HG03342 (cell line): Measurements from ENCODE around the gene RAD9B.
"Not testable (repeated sequence)": the region's sequence is repeated elsewhere in the genome, so short reads cannot be mapped to it uniquely, and the experiment has no call there.

Source experiments
- ATAC-seq: cut with Tn5 transposase; IDR thresholded peaks from one replicate; pipeline ENCODE4 v1.9.1; 2021; ENCODE audit warnings: mild to moderate bottlenecking, moderate library complexity; ENCODE audit not compliant: unreplicated experiment

Gene RAD9B

DNA sequence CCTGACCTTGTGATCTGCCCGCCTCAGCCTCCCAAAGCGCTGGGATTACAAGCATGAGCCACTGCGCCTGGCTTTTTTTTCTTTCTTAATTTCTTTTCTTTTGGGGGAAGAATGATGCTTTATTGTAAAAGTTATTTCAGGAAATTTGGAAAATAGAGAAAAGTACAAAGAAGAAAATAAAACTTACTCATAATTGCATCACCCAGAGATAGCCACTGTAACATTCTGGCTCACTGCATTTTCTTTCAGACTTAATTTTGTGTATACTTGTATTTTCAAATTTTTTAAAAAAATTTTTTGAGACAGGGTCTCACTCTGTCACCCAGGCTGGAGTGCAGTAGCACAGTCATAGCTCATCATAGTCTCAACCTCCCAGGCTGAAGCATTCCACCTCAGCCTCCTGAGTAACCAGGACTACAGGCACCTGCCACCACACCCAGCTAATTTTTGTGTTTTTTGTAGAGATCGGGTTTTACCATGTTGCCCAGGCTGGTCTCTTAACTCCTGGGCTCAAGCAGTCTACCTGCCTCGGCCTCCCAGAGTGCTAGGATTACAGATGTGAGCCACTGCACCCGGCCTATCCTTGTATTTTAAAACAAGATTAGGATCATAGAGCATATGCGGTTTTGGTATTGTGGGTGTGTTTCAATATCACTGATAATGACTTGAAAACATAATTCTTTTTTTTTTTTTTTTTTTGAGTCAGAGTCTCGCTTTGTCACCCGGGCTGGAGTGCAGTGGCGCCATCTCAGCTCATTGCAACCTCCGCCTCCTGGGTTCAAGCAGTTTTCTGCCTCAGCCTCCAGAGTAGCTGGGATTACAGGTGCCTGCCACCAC, 19.0 kb downstream of the RAD9B start:
- ATAC-seq: not testable (repeated sequence)

DNA sequence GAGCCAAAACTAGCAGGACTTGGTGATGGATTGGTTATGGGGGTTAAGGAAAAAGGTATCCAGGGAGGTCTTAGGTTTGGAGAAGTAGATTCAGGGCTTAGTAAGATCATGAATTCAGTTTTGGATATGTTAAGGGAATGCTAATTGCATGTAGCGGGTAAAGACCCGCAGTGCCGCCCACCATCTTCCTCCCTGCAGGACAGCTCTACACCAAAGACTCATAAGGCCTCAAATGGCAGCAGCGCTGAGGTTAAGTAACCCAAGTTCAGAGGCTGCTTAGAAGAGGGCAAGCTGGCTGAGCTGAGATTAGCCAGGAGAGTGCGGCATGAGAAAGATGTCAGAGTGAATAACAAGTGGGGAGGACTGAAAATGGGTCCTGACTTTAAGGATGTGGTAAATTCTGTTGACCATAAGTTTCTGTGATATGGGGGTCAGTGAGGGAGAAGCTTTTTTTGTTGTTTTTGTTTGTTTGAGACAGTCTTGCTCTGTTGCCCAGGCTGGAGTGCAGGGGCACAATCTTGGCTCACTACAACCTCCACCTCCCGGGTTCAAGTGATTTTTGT, 26.2 kb downstream of the RAD9B start:
- no peak for ATAC-seq

DNA sequence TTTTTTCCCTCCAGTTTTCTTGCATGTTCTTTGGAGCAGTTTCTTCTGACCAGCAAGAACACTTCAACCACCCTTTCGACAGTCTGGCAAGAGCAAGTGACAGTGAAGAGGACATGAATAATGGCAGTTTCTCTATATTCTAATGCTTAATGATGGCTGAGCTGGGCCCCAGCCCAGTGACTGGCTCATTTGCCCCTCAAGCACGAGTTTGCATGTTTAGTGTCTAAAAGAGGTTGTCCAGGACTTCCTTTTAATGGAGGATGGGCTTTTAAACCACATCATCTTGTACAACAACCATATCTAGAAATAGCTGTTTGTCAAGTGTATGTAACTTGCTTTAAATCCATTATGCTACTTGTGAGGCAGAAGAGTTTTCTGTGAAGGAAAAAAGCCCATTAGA, 28.4 kb downstream of the RAD9B start:
- no peak for ATAC-seq

DNA sequence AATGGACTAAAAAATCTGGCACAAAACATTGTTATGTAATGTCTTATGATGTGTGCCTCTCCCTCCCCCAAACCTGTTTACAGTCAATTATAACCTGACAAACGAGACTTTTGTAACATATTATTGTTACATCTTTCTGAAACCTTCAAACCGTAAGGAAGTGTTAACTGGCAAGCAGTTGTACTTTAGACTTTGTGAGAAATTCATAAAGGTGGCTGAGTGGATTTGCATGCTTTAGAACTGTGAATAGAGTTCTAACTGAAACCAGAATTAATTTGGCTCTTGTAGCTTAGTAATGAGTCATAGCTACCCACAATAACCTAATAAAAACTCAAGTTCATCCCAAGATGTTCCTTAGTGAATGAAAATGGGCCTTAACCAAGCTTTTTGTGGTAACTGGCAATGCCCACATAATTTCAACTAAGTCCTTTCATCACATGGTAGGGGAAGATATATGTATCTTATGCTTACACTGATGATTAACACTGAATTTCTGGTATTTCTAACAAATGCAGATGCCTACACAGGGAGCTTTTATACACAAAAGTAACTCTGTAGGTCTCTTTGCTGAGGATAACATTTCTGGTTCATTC, 29.7 kb downstream of the RAD9B start:
- peak; percentile 86 for ATAC-seq

DNA sequence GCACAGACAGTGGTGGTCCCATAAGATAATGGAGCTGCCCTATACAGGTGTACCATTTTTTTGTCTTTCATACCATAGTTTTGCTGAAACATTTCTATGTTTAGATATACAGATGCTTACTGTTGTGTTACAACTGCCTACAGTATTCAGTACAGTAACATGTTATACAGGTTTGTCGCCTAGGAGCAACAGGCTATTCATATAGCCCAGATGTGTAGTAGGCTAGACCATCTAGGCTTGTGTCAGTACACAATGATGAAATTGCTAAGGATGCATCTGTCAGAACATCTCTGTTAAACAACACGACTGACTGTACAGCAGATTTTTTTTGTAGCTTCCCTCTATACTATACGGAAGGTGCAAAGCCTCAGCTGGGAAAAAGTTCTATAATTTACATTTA, 30.5 kb downstream of the RAD9B start:
- no peak for ATAC-seq

DNA sequence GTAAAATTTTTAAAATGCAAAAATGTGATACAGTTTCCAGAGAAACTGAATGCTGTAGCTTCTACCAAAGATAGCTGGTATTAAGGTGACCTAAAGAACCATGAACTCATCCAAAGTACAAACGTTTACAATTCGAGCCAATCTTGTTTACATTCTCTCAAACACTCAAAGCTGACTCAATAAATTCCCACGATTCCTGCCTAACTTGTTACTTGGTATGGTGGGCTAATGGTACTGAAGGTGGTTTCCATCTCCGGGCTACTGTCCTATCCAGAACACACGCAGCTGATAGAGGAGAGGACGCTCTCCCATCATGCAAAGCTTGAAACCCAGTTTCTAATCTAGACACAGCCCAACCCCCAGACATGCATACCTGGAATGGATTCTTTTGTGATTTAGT, 31.5 kb downstream of the RAD9B start:
- no peak for ATAC-seq

DNA sequence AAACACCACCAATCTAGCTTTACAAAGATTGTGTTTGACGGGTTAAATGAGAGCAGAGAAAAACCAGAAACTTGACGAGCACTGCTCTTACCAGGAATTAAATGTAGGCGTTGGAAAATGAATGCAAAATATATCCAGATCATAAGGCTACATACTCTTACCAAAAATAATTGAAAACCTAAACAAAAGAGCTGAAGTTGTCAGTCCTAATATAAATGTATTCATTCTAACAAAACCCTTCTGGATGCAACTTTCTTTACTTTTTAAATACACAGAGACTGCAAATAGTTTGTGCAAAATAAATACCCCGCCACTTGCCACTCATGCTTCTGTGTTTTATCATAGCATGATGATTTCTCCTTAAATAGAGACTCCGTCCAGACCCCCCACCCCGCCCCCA, 32.7 kb downstream of the RAD9B start:
- no peak for ATAC-seq

DNA sequence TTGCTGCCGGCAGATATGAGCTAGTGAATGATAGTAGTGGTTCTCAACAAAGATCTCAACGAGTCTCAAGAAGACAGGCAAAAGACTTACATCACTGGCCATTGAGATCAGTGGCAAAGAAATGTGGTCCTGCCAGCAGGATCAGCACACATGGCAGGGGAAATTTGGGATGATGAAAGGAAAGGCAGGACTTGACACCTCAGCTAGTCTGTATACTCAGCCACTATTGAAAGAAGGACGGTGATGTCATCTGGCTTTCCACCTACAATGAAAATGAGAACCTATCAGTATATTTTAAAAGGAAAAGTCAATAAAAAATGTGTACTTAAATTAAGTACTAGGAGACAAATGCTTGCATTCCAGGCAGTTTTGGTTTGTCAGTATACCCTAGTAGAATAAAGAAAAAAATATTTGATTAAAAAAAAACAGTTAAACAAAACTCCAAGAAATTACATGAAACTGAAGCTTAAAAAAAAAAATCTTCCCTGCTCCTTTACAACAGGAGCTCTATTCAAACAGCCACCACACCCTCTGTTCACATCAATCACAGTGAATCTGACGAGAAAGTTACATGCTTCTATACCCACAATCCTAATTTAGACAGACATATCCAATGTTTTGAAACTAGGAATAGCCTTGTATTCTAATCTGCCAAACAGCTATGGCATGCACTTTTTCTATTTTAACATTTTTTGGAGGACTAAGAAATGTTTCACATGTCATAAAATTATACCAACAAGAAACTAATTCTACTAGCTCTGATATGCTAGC, 34.9 kb downstream of the RAD9B start:
- no peak for ATAC-seq

DNA sequence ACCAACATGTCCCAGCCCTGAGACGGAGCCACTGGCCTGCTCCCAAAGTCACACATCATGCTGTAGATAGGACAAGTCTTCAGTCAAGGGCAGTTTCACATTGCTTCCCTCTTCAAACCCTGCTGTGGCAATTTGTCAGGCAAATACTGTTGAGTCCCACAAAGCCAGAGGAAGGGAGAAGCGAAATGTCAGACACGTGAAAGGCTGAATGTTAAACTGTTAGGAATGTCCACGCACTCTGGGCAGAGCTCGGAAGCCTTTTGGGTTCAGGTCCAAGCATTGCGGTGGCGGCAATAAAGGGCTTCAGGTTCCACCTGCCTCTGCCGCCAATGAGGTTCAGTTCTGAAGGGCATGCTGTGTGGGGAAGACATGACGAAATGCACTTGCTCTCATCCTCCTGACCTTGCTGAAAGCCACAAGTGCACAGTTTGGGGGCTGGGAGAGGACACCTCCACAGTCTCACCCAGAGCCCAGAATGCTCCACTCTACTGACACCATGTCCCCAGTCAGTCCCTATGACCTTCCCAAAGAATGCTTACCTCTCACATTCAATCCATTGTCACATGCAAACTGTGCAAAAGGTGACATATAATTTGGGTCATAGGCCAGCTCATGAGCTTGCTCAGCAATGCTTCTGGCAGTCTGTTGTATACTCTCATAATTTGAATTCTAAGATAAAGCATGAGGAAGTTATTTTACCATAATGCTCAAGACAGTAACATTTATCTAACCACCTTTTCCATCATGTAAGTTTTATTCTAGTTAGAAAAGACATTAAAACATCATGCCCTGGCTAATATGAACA, 35.7 kb downstream of the RAD9B start:
- ATAC-seq: no peak

DNA sequence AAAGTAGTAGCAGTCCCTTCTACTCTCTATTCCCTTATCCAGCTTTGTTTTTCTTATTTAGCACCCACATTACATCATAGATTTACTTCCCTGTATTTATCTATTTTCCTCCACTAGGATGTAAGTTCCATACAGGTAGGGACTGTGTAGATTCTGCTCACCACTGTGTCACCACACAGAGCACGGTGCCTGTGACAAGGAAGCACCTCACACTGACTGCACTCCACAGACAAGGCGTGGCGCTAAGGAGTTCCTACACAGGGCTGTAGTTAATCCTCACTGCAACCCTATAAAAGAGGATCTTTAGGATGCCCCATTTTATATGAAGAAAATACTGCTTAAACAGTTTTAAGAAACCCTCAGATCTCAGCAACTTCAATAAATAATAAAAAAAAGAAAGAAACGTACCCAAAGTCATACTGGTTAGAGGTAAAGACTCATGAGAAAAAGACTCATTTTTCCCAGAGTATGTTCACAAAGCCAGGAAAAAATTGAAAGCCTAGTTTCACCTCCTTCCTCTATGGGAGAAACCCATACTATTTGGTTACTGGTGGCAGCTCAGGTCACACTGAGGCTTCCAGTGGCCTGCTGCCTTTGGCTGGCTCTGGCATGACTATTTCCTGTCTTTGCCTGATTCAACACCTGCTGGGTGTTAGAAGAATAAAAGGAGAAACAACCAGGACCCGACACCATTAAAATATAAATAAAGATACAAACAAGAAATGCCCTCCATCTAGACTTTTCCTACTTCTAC, 36.9 kb downstream of the RAD9B start:
- ATAC-seq: no peak

DNA sequence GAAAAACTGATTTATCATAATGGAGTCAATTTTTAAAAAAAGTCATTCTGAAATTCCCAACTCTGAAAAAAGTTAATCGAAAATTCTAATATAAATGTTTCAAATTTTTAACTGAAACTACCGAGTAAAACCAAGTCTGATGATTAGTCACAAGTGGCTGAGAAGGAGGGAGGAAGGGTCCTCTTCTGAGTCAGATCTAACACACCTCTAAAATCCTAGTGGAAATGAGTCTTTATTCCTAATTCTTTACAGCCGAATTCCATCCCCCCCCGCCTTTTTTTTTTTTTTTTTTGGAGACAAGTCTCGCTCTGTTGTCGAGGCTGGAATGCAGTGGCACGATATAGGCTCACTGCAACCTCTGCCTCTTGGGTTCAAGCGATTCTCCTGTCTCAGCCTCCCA, 37.9 kb downstream of the RAD9B start:
- ATAC-seq: no peak

DNA sequence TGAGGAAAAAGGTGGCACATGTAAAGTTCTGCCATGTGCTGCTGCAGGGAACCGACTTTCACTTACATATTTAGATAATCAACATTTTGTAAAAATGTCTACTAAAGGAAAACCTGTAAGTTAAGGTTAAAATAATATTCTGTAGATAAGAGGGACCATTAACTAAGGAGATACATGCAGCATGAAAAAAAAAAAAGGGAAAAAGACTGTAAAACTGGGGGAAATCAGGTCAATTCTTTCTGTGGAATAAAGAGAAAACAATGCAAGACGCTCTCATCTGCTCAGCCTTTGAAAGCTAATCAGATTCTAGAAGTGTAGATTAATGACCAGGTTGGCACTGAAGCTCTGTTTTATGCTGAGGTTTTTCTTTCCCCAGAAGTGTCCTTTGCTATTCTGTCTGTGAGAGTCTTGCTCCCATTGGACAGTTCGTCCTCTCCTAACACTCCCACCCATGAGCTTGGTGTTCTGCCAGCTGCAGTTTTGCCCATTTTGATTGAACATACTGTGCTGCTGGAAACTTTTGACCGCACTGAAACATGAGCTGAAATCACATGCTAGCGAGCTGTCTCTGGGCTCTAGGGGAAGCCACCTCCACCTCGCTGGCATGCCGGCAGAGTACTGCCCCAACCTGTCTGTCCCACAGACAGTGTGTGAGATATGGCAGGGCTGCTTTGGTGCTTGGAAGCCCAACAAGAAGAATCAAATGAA, 41.3 kb downstream of the RAD9B start:
- no peak for ATAC-seq

DNA sequence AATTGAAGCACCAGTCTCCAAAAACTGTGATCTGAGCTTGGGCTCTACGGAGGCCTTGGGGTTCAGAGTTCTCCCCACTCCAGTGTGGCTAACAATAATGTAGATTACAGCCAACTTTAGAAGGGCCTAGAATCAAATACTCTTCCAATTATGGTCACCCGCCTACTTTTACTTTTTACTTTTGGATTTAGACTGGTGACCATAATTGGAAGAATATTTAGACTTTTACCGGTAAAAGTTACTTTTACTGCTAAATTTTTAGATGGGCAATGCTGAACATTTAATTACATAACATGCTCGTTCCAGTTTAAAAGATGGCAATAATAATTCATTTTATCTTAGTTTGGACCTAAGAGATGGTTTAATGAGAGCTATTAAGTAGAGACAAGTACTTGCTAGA, 41.8 kb downstream of the RAD9B start:
- no peak for ATAC-seq

DNA sequence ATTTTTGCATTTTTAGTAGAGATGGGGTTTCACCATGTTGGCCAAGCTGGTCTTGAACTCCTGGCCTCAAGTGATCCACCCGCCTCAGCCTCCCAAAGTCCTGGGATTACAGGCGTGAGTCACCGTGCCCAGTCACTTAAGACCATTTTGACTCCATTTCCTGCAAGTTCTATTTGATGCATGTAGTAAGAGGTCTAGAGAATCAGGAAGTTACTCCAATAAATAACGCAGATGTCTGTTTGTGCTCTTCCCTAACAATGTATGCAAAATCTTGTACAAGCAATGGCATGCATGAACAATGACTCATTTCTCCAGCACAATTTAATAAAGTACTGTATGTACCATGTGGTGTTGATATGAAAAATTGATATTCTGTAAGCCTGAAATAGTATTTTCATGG, 43.1 kb downstream of the RAD9B start:
- not testable (repeated sequence) for ATAC-seq

DNA sequence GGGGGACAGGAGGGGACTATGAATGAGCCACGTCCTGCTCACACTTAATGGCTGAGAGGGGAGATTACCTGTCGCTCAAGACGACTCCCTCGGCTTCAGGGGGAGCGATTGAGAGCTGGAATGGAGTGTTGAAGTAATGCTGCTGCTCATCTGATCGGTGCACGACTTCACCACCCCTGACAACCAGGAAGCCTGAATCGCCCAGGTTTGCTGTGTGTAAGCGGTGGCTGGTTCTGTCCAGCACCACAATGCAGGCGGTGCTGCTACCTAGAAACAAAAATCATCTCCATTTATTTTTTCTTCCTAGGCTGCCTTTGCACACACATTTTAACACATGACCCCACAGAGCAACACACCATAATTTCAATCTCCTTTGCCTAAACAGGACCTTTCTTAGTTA, 43.7 kb downstream of the RAD9B start:
- ATAC-seq: no peak

DNA sequence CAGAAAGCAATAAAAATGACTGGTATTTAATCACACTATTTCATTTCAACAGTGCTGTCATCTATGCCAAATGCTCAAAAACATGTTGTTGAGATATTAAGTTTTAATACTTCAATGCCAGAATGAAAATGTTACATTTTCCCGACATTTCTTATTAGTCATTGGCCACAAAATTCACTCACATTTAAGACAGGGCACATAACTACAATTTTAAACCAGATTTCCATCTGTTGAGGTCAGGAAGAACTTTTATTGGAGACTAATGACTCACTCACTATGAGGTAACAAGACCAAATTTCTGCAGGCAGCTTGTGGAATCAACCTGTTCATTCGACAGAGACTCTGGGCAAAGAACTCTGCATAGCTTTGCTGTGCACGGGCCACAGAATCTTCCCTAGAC, 44.2 kb downstream of the RAD9B start:
- ATAC-seq: no peak

DNA sequence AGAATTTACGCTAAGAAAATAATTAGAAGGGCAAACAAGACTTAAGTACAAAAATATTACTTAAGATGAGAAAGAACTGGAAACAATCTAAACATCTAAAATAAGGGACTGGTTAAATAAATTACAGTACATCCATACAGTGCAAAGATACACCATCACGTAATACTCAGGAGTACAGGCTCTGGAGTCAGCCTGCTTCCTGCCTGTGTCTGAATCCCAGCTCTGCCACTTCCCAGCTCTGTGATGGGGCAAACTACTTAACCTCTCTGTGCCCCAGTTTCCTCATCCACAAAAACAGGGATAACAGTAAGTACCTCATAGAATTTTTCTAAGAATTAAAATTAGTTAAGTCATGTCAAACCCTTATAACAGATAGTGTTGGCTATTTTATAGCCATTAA, 45.0 kb downstream of the RAD9B start:
- ATAC-seq: no peak

DNA sequence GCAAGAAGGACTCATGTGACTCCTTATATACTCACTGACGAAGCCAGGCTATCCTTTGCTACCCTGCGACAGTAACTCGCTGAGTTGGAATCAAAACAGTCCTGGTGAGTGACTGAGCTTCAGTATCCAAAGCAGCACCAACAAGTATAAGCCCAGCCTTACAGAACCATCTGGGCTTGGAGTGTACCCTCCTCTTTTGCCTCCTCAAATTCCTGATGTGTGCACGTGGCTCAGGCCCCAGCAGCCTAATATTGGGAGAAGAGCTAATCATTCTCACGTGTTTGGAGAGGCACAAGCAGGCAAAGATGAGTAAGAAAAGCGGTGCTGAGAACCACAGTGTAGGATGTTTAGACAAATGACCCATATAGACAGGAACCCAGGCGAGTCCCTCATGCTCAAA, 46.5 kb downstream of the RAD9B start:
- ATAC-seq: no peak

DNA sequence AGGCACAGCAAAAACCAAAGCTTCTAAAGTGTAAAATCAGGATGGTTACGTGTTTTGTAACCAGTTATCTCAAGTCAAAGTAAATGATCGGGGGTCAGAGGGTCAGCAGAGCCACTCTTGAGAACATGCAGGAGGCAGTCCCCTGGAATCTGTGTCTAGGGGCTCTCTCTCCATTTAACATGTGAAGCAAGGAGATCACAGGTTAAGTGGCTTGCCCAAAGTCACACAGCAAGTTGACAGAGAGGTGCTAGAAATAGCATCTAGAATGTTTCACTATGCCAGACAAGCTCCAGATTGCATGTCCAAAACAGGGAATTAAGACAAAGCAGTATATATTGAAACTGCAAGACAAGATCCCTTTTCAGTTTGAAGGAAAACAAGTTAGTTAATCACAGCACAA, 47.6 kb downstream of the RAD9B start:
- ATAC-seq: no peak

DNA sequence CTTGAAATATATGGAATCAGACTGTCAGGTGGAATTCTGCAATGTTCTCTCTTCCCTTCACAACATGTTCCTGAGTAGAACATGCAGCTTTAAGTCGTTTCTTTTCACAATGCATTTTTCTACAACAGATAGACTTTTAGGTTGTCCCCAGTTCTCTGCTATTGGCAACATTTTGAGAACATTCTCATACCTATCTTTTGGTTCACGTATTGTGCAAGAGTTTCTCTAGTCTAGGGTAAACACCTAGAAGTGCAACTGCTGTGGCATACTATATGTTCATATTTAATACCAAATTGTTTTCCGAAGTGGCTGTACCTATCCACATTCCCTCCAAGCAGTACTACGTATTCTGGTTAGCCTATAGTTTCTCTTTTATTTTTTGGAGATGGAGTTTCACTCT, 48.9 kb downstream of the RAD9B start:
- ATAC-seq: no peak
